Uterus (tissue), 2 donors: Measurements from ENCODE around the gene C19orf38.

ENCODE experiments used
- POLR2A ChIP-seq, 2 donors: fragments of 450-650 bp; IDR thresholded peaks; one replicate each; pipeline ENCODE4 v1.6.1; 2016; ENCODE audit warnings: antibody characterized with exemption in 2 of 2, mild to moderate bottlenecking in 1 of 2, moderate library complexity in 1 of 2
- TF ChIP-seq, protein P1 (sequence below), 4 experiments: fragments of 200-600 bp in 2 of 4; fragments of 450-650 bp in 2 of 4; sonication (generic) in 2 of 4; IDR thresholded peaks; one replicate each; pipeline ENCODE4 v1.5.1; 2016 to 2019; ENCODE audit warnings: antibody characterized with exemption in 4 of 4, mild to moderate bottlenecking in 2 of 4, moderate library complexity in 1 of 4

GRCh38 chr19:10823690-10824089 lies 24.5 kb upstream of the C19orf38 start:
- no peak for TF ChIP-seq POLR2A (IDR thresholded peaks at IDR 0.05)
- TF ChIP-seq, protein P1, sequence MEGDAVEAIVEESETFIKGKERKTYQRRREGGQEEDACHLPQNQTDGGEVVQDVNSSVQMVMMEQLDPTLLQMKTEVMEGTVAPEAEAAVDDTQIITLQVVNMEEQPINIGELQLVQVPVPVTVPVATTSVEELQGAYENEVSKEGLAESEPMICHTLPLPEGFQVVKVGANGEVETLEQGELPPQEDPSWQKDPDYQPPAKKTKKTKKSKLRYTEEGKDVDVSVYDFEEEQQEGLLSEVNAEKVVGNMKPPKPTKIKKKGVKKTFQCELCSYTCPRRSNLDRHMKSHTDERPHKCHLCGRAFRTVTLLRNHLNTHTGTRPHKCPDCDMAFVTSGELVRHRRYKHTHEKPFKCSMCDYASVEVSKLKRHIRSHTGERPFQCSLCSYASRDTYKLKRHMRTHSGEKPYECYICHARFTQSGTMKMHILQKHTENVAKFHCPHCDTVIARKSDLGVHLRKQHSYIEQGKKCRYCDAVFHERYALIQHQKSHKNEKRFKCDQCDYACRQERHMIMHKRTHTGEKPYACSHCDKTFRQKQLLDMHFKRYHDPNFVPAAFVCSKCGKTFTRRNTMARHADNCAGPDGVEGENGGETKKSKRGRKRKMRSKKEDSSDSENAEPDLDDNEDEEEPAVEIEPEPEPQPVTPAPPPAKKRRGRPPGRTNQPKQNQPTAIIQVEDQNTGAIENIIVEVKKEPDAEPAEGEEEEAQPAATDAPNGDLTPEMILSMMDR (IDR thresholded peaks at IDR 0.05): no peak
